HG03060 (cell line): ENCODE measurements around the gene DYRK1A.

Experiments
- ATAC-seq: cut with Tn5 transposase; IDR thresholded peaks from one replicate; pipeline ENCODE4 v1.9.1; 2021; ENCODE audit warnings: low read depth, moderate number of reproducible peaks; ENCODE audit not compliant: unreplicated experiment

The DYRK1A gene

DNA sequence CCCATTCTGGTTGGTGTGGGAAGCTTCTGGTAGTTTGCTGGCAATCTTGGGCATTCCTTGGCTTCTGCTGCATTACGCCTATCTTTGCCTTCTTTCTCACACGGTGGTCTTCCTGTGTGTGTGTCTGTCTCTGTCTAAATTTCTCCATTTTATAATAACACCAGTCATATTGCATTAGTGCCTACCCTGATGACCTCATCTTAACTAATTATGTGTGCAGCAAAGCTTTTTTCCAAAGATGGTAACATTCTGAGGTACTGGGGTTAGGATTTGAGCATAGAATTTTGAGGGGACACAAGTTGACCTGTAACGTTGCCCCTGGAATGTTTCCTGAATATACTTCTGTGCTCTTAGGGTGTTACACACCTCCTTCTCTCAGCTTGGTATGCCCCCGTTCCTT lies 77.1 kb downstream of the DYRK1A start:
- ATAC-seq, result no peak

DNA sequence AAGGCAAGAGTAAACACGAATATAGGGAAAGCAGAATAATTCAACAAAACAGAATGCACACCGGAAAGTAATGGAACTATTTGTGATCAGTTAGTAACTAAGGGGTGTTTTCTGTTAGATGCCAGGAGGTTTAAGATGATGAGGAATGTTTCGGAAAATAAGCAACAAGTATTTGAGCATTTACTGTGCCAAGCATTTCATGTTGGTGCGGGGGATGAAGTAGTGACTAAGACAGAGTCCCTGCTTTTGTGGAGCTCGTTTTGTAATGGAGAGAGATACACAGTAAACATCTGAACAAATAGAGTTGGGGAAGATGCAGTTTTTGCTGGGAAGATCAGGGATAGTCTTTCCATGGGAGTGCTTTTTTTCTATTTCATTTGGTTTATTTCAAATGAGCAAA lies 78.7 kb downstream of the DYRK1A start:
- ATAC-seq, result no peak

DNA sequence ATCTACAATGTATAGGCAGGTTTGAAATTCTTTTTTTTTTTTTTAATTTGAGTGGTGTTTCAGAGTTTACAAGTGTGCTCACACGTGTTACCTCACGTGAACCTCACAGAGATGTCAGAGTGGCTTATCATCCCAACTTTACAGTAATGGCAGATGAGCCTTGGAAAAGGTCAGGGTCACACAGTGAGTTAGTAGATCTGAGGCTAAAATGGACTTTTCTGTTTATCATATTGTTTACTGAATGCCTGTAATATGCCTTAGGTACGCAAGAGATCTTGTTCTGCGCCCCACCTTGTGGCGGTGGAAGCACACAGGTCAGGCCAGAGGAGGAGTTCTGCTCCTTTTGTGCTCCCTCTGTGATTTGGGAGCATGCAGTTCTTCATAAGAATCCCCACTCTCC lies 80.0 kb downstream of the DYRK1A start:
- ATAC-seq, result no peak

DNA sequence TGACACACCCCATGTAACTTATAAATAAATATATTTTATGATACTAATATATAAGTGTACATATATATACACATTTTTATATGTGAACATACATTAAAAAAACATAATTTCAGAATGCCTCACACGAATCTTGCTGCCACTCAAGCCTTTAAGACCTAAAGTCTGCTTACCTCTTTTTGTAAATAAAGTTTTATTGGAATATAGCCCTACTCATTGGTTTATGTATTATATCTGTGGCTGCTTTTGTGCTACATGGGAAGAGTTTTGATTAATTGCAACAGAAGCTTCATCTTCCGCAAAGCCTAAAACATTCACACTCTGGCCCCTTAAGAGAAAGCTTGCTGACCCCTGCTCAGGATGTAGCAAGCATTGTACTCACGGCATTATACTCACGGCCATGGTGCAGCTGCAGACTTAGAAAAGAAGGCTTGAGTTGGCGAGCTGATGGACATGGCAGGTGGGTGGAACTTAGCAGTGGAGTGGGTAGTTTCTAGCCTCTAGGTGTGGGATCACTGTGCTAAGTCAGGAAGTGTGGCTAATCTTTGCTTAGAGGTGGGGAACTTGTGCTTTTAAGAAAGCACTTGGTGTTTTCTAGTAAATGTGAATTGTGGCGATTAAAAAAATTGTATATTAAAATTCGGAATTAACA lies 80.8 kb downstream of the DYRK1A start:
- no peak for ATAC-seq

DNA sequence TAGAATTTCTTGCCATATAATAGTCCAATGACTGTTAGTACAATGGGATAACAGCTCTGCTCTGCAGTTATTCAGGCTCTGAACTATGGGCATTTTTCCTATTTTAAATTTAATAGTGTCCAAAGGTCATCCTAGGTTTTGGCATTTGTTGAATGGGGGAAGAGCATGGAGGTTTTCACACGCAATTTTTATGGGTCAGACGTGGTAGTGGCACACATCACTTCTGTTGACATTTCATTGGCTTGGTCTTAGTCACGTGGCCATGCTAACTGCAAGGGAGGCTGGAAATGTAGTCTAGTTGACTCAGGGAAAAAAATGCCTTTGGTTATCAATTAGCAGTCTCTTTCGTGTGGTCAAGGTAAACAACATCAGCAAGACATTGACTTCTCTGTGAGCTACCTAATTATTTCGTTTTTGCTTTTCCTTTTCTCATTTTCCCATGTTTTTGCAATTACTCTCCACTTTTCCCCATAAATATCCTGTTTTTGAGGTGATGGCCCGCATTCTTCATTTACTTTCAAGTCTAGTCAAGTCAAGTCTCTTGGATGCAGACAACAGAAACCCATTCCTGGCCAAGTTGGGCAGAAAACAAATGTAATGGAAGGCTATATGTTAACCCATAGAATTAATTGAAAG lies 82.8 kb downstream of the DYRK1A start:
- ATAC-seq, result no peak

DNA sequence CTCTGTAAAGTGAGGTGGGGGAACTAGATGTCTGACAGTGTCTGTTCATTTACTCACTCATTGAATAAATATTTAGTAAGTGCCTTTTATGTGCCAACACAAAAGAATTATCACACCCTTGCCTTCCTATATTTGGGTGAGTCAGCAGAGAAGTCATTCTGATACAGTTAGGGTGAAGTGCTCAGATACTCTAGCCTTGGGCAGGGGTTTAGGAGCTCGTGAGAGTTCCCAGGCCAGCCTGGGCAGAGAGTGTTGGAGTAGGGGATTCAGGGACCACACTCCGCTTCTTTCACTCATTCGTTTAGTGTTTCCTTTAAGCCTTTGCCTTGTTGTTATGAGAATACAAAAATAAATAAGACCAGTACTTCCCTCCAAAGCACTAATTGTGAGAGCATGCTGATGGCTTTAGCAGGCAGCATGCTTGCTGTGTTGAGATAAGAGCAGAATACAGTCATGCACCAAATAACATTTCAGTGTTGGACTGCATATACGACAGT lies 83.9 kb downstream of the DYRK1A start:
- ATAC-seq, result no peak

DNA sequence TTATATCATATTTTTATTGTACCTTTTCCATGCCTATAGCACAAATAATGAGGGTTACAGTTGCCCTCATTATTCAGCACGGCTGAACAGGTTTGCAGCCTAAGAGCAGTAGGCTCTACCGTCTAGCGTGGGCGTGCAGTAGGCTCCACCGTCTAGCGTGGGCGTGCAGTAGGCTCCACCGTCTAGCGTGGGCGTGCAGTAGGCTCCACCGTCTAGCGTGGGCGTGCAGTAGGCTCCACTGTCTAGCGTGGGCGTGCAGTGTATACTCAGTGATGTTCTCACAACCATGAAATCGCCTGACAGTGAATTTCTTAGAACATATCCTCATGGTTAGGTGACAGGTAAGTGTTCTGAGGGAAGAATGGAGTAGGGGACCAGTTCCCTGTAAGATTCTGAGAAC lies 84.9 kb downstream of the DYRK1A start:
- no peak for ATAC-seq

DNA sequence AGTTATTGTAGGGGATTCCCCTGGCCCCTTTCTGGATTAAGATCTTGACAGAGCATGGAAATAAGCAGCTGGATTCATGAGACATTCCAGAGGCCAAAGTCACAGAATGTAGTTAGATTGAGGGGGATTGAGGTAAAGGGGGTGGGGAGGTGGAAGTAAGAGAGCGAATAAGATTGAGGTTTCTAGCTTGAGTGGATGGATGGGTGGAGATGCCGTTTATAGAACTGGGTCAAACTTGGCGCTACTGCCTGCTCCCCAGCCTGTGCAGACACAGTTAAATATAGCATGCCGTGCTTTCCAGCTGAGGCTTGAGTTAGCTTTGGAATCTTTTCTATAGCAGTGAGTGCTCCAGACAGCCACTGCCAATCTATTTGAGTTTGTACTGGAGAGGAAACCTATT lies 85.7 kb downstream of the DYRK1A start:
- ATAC-seq, result no peak

DNA sequence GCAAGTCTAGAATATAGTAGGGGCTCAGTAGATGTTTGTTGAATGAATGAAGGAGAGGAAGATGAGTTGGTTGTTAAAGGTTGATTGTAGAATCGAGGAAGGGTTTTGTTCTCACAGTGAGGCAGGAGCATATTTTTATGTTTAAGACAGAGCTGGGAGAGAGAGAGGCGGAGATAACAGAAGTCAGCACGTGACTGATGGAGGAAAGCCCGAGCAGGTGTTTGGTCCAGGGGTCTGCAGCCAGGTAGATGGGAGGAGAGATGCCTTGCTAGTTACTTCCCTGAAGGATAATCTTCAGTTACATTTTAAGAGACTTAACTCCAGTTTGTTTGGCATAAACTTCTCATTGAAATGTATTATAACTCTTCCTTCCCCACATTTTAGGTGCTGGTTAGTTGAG lies 86.8 kb downstream of the DYRK1A start:
- ATAC-seq, result no peak

DNA sequence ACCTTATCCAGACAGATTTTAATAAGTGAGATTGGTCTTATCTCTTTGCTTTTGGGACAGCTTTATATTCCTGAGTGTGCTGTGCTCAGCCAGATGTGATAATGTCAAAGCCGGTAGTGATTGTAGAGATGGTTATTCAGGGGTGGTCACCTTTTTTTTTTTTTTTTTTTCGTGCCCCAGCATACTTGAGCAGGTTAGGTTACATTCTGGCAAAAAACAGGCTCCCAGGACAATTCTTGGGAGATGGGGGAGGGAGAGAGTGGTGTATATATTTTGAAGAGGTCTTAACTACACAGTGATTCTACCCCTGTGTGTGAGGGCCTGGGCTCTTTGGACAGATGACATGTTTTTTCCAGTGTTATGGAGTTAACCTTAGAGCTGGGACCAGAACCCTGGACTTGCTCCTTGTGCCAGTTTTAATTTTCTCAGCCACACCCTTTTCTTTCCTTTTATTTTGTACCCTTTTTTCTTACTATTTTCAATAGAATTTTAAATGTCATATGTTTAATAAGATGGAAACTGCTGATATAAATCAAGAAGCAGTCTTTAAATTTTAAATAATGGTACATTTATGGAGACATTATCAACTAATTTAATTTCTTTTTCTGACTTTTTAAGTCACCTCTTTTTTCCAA lies 88.4 kb downstream of the DYRK1A start:
- ATAC-seq, result no peak

DNA sequence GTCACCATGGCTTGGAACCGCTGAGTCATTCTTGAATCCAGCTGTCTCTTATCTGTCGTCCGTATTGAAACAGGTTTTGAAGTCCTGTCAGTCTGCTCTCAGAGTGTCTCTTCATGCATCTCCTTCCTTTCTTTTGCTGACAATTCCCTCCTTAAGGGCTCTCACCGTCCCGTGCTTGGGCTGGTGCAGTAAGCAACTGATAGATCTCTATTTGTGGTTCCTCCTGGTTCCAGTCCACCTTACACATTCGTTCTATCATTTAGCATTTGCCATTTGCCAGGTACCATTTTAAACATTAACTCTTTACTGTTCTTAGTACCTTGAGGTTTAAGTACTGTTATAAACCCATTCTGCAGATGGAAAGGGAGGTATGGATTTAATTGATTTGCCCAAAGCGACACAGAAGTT lies 88.9 kb downstream of the DYRK1A start:
- ATAC-seq, result no peak

DNA sequence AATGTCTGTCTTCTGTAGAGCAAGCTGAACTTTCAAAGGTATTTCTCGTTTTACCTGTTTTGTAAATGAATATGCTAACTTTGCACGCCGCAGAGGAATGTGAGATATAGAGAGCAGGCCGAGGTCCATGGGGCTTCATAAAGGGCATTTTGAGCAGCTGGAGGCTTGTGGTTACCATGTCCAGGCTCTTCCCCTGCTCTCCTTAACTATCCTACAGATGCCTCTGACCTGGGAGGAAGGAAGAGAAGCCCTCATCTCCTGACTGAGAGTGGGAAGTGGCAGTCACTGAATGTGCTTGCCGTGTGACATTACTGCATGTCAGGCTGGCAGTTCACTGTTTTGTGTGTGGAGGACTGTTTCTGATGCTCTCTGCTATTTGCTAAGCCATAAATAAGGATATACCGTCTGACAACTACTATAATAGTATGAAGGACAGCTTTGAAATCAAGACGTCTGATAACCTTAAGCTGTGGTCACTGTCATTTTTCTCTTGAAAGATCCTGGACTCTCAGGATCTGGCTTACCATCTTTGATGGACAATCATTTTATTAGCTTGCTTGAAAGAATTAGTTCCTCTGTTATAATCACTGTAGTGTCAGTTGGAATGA lies 92.2 kb downstream of the DYRK1A start:
- no peak for ATAC-seq

DNA sequence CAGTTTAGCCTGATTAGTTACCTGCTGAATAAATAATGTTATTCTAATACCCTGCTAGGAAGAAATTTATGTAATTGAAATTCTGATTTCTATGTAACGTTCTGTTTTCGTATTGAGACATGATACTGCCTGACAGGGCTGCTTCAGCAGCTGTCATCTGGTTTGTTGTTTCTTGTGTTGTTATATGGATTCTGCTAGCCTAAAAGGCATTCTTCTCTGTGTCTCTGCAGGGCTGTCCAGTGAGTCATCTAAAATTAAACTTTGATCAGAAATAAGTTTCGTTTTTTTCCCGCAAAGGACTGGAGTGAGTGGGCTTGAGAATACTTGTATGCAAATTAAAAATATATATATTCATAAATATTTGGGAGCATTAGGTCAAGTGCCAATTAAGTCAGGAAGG lies 93.0 kb downstream of the DYRK1A start:
- ATAC-seq, result no peak

DNA sequence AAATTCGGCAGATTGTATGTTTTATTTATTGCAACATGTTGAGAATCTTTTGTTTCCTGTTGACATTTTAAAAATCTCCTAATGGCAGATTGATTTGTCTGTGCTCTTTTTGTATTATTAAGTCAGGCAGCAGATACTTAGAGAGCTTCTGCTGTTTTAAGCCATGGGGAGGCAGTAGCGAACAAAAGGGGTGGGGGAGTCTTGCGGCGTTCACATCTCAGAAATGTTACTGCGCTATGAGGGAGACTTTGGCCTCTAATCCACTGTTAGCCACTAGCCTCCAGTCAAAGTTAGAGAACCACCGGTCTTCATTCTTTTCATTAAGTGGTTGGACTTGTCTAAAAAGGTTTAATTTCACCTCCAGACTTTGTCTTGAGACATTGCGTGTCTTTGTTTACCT lies 93.6 kb downstream of the DYRK1A start:
- ATAC-seq, result no peak

DNA sequence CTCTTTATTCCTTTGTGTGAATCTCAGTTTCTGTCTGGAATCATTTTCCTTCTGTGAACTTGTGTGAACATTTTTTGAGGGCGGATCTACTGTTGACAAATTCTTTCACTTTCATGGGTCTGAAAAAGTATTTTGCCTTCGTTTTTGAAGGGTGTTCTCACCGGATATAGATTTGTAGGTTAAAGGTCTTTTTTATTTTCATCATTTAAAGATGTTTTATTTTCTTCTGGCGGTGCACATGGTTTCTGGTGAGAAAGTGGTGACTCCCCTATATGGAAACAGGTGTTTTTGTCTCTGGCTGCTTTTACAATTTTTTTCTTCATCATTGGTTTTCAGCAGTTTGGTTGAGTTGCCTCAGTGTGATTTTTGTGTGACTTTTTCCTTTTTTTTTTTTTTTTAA lies 94.9 kb downstream of the DYRK1A start:
- no peak for ATAC-seq

DNA sequence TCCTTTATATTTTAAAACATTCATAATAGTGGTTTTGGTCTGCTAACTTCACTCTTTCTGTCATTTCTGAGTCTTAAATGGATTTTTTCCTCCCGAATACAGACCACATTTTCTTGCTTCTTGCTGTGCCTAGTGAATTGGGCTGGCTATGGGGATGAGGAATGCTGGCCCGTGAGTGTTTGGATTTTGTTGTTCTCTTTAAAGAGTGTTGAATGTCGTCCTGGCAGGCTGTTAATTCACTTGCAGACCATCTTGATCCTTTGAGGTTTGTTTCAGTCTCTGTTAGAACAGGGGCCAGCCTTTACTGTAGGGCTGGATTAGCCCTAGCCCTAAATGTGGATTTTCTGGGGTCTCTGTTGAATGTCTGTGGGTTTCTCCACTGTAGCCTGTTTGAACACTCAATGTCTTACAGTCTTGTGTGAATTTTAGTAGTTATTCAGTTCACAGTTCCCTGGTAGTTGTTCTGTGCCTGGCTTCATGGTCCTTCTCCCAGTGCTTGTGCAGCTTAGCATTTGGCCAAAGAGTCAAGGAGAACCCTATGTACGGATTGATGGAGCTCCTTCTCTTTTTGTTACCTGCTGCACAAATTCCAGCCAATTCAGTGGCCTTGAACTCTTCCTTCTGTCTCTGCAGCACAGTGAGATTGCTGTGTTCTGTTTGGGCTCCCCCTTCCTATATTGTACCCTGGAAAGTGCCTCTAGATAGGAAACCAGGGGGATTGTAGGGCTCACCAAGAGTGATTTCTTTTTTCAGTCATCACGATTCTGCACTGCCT lies 95.7 kb downstream of the DYRK1A start:
- ATAC-seq, result no peak

DNA sequence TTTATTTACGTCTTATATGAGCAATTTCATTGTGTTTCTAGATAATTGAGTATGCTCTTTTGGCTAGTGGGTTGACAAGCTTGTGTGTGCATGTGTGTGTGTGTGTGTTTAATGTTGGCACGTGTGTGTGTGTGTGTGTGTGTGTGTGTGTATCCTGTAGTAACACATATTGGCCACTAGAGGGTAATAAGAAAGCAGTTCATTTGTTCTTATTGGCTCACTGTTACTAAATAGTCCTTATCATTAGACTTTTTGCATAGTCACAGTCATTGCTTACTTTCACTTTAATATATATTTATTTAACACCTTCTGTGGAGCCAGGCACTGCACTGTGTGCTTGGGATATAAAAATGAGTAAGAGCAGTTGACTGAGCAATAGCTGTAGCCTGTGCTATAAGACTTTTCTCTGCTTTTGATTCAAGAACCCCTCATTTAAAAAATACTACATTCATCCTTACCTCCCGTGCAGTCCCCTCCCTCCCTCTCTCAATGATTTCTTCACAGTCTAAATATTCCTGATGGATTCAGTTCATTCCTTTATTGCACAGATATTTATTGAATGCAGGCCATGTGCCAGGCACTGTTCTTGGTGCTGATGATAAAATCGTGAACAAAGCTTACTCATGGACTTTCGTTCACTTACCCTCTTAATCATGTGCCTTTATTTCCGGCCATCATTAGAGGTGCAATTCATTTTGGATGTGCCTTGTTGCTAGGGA lies 96.7 kb downstream of the DYRK1A start:
- ATAC-seq, result no peak

DNA sequence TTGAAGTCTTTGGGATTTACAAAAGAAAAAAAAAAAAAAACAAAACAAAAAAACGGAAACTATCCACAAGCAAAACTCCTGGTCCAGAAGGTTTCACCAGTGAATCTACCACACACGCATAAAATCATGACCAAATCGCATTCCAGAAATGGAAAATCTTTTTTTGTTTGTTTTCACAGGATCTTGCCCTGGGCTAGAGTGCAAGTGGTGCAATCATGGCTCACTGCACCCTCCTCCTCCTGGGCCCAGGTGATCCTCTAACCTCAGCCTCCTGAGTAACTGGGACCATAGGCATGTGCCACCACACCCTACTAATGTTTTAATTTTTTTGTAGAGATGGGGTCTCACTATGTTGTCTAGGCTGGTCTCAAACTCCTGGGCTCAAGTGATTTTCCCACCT lies 100.5 kb downstream of the DYRK1A start:
- no peak for ATAC-seq

DNA sequence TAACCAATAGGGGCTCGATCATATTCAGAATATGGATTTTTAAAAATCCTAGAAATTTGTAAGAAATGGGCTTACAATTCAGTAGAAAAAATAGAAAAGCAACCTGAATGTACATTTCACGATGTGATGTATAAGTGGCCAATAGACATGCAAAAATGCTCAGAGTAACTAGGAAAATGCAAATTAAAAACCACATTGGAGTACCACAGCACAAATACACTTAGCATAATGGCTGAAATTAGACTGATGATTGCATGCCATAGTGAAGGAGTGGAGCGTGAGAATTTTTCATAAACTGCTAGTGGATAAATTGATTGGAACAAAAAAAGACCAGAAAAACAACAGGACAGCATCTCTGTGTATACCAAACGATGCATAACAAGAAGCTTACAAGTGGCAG lies 102.3 kb downstream of the DYRK1A start:
- ATAC-seq, result no peak

DNA sequence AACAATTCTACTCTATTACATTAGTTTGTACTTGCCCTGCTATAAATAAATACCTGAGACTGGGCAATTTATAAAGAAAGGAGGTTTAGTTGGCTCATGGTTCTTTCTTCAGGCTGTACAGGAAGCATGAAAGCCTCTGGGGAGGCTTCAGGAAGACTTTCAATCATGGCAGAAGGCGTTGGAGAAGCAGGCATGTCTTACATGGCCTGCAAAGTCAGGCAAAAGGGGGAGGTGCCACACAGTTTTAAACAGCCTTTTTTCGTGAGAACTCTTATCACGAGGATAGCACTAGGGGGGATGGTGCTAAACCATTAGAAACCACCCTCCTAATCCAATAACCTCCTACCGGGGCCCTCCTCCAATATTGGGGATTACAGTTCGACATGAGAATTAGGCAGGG lies 102.9 kb downstream of the DYRK1A start:
- no peak for ATAC-seq
